ENCODE data around the gene LGR4.
"Not testable (repeated sequence)": the region's sequence is repeated elsewhere in the genome, so short reads cannot be mapped to it uniquely, and the experiment has no call there.

Gene LGR4

DNA sequence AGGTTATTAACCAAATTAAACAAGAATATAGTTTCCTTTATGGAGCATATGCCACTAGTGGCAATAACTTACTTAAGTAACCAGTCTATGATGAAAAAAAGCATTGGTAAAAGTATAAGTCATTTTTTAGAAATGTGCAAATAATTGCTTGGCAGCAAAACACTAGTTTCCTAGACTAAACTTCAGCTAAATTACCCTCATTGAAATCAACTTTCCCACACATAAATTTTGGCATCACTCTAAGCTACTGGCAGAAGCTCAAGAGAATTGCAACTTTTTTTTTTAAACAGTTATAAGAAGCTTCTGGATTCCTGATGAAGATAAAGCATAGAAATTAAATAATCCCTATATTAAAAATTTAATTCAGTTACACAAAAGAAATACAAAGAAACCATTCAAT lies 122.1 kb downstream of the LGR4 start:
- DNase-seq (ENCODE audit: low read depth, low spot score), result no peak

DNA sequence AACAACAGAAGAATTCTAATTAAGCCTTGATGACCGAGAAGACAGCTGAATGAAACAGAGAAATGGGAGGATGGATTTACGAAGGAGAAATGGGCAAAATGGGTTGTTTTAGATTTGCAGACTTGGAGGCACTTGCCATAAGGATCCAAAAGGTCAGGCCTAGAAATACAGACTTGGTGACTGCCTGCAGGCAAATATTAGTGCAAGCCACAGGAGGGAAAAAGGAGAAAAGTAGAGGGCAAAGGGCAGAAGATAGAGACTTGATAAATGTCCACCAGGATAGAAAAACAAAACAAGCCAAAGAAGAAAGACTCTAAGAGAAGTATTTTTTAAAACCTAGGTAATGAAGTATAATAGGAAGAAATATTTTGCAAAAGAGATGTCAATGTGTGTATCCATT lies 122.7 kb downstream of the LGR4 start:
- no peak for DNase-seq (ENCODE audit: low read depth, low spot score)

DNA sequence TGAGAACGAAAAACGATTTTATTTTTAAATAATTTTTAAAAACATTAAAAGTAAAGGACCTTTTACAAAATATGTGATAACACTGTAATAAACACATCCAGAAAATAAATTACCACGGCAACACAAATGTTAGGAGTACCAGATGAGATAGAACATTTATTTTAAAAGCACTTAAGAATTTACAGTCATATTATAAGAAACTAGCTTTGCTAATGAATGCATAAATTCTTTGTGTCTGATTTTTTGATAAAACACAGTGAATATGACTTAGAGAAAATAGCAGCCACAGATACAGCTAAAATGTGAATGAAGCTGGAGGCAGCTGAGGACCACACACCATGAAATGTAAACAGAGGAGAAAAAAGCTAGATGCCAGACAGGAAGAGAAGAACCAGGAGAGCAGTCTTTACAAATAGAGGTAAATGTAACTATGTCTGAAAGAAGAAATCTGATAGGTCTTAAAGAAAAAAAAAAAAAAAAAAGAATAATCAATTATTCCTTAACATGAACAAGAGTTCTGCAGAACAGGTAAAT lies 124.2 kb downstream of the LGR4 start:
- no peak for DNase-seq (ENCODE audit: low read depth, low spot score)

DNA sequence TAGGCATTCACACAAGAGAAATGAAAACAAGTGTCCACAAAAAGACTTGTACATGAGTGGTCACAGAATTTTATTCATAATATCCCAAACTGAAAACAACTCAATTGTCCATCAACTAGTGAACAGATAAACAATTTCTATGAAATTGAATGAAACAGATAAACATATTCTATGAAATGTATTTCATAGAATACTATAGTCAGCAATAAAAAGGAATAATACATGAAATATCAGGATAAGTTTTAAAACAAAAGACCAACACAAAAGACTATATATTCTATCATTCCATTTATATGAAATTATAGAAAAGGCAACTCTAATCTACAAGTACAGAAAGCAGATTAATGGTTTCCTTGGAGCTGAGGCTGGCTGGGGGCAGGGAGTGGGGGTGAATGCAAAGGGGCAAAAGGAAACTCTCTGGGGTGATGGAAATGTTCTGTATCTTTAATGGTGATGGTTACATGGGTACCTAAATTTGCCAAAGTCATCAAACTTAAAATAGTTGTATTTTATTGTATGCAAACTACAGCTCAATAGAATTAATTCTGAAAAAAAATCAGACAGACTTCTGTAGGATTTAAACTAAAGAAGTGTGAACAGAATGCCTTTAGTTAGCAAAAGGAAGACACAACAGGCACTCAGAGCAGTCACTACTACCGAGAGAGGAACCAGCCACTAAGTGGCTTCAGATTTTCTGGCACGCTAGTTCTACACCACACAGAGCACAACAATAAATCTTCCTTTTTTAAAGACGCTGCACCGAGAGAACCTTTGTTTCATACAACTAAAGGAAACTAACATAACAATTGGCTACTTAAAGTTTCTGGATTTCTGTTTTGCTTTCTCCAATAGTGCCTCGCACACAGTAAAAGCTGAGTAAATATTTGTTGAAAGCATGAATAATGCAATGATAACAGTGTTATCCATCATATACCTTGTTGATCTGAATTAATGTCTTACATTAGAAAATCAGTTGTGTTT lies 124.9 kb downstream of the LGR4 start:
- peak; percentile 64 for DNase-seq (ENCODE audit: low read depth, low spot score)

DNA sequence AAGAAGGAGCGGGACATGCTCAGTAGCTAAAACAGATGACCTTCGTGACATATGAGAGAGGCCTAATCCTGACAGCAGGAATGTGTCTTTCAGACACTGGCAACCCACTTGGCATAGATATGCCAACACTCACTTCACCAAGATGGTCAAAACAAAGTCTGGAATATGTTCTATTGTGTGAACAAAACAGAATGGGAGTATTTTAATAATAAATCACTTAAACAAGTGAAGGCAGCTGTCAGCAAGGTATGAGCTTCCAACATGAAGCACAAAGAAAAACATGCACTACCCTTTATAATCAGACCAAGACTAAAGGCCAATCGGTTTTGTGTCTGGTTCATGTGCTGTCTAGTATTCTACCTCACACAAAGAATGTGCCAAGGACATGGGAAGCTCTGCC lies 132.6 kb downstream of the LGR4 start:
- no peak for DNase-seq (ENCODE audit: low read depth, low spot score)

DNA sequence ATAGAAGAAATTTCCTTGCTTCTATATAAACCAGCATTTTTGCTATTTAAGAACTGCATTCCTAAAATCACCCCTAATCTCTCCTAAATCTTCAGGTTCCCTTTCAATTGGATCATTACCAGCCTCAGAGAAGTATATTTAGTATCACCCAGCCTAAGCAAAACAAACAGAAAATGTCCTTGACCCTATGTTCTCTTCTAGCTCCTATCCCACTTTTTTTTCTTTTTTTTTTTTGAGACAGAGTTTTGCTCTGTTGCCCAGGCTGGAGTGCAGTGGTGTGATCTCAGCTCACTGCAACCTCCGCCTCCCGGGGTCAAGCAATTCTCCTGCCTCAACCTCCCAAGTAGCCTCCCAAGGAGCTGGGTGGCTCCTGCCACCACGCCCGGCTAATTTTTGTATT lies 137.8 kb downstream of the LGR4 start:
- not testable (repeated sequence) for DNase-seq (ENCODE audit: low read depth, low spot score)

DNA sequence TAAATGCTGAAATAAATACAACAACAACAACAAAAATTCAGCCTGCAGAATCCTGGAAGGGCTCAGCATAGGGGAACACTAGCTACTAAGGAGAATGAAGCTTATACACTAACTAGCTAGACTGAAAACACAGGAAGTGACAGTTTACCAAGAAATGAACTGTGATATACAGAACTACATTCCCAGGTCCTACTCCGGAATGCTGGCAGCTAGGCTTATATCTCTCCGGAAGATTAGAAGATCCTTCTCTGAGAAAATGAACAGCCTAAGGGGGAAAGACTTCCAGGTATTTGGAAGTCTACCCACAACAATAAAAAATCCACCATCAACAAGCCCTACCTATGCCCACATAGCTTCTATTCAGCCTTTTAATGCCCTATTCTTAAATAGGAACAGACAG lies 140.6 kb downstream of the LGR4 start:
- no peak for DNase-seq (ENCODE audit: low read depth, low spot score)

DNA sequence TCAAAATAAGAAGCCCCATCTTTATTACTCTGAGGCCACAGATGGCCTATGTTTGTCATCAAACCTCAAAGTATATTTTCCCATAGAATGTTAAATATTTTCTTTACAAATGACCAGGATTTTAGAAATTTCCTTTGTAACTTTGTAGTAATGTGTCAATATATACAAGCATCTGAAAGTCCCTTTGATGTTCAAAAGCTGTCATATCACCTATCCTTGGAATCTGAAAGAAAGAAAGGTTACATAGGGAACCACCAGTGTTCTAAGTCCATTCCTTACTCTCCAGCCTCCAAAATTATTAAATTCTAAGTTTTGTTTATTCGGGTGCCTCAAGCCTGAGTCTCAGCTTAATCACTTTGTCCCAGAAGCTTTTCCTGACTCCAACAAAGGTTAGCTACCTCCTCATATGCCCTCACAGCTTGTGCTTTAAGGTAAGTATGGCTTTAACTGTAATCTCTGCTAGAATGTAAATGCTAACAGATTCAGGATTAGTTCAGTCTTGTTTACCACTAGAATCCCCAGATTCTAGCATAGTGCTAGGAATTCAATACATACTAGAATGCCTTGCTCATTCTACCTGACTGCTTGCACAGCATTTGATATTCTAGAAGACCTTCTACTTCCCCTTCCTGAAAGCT lies 141.8 kb downstream of the LGR4 start:
- no peak for DNase-seq (ENCODE audit: low read depth, low spot score)

DNA sequence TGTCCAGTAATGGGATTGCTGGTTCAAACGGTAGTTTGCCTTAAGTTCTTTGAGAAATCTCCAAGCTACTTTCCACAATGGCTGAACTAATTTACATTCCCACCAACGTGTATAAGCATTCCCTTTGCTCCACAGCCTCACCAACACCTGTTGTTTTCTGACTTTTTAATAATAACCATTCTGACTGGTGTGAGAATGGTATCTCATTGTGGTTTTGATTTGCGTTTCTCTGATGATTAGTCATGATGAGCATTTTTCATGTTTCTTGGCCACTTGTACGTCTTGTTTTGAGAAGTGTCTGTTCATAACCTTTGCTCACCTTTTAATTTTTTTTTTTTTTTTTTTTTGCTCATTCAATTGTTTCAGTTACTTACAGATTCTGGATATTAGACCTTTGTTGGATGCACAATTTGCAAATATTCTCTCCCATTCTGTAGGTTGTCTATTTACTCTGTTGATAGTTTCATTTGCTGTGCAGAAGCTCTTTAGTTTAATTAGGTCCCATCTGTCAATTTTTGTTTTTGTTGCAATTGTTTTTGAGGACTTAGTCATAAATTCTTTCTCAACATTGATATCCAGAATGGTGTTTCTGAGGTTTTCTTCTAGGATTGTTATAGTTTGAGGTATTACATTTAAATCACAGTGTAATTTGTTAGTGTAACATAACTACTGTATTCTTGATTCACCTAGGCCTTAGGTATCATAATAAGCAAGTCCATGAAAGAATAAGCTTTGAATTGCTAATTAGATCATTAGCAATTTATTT lies 142.5 kb downstream of the LGR4 start:
- no peak for DNase-seq (ENCODE audit: low read depth, low spot score)

DNA sequence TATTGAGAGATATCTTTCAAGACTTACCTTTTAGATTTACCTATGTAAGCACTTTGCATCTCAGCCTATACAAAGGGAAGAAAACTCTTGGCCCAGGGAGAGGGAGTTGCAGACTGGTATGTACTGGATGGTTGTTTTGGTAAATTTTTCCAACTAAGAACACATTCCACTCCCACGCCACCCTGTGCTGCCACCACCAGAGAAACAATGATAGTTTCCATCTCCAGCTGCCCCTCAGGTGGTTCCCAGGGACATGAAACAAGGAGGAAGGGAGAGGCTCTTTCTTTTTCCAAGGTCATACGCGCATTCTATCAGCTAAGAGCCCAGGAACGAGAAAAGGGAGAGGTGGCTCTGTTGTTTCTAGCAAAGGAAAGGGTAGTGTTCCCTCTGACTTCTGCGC lies 144.0 kb downstream of the LGR4 start:
- peak; percentile 56 for DNase-seq (ENCODE audit: low read depth, low spot score)

DNA sequence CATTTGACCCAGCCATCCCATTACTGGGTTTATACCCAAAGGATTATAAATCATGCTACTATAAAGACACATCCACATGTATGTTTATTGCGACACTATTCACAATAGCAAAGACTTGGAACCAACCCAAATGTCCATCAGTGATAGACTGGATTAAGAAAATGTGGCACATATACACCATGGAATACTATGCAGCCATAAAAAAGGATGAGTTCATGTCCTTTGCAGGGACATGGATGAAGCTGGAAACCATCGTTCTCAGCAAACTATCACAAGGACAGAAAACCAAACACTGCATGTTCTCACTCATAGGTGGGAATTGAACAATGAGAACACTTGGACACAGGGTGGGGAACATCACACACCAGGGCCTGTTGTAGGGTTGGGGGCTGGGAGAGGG lies 145.5 kb downstream of the LGR4 start:
- DNase-seq (ENCODE audit: low read depth, low spot score), result not testable (repeated sequence)

DNA sequence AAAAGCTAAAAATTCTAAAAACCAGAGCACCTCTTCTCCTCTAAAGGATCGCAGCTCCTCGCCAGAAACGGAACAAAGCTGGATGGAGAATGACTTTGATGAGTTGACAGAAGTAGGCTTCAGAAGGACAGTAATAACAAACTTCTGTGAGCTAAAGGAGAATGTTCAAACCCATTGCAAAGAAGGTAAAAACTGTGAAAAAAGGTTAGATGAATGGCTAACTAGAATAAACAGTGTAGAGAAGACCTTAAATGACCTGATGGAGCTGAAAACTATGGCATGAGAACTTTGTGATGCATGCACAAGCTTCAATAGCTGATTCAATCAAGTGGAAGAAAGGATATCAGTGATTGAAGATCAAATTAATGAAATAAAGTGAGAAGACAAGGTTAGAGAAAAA lies 150.4 kb downstream of the LGR4 start:
- DNase-seq (ENCODE audit: low read depth, low spot score), result not testable (repeated sequence)

DNA sequence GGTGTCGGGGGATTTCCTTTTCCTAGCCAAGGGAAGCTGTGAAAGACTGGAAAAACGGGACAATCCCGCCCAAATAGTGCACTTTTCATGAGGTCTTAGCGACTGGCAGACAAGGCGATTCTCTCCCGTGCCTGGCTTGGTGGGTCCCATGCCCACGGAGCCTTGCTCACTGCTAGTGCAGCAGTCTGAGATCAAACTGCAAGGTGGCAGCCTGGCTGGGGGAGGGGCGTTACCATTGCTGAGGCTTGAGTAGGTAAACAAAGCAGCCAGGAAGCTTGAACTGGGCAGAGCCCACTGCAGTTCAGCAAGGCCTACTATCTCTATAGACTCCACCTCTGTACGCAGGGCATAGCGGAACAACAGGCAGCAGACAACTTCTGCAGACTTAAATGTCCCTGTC lies 151.2 kb downstream of the LGR4 start:
- DNase-seq (ENCODE audit: low read depth, low spot score), result not testable (repeated sequence)

DNA sequence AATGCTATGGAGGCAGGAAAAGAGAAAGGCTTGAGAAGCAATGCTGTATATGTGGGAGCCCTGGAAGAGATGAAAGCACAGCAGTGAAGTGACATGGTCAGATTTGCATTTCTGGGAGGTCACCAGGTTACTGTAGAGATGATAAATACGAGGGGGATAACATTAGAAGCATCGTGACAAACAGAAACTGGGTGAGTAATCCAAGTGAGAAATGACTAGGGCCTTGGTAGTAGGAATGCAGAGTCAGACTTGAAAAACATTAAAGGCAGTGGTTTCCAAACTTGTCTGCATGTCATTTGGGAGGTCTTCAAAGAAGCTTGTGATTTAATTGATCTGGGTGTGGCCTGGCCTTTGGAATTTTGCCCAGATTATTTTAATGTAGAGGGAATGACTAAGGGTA lies 153.5 kb downstream of the LGR4 start:
- no peak for DNase-seq (ENCODE audit: low read depth, low spot score)

DNA sequence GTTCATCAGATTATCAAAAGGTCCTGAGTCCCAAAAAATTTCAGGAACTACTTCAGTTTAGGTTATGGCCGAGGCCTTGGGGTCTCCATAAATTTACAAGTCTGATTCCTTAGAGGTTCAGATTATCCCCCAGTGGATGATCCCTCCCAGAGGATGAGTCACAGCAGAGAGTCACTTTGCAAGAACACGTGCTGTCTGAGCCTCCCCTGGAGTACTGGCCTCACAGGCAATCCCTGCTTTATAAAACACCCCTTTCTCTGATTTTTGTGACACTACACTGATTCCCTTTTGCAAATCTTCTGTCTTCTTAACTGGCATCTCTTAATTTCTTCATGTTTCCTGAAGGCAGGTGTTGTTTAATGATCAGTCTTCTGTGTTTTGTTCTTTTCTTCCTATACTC lies 154.8 kb downstream of the LGR4 start:
- DNase-seq (ENCODE audit: low read depth, low spot score), result no peak

All from iPS DF 19.7 (cell line).